Measurements from ENCODE around the gene CD109.

DNA sequence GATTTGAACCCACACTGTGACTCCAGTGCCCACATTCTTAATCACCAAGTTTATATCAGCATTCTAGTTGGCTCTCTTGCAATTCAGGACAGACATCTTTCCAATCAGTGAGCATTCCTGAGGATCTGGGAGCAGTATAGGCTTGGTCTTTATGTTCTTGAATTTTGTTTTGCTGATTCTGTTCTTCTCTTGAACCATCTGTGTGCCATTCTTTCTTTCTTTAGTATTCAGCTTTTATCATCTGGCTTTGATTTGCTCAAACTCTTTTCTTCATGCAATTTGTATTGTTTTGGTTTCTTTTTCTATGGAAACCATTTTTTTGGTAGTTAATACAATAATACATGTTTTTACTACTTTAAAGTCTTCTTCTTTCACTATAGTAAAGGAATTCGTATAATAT is 162.4 kb downstream of the CD109 start:
- TF ChIP-seq, protein P1, sequence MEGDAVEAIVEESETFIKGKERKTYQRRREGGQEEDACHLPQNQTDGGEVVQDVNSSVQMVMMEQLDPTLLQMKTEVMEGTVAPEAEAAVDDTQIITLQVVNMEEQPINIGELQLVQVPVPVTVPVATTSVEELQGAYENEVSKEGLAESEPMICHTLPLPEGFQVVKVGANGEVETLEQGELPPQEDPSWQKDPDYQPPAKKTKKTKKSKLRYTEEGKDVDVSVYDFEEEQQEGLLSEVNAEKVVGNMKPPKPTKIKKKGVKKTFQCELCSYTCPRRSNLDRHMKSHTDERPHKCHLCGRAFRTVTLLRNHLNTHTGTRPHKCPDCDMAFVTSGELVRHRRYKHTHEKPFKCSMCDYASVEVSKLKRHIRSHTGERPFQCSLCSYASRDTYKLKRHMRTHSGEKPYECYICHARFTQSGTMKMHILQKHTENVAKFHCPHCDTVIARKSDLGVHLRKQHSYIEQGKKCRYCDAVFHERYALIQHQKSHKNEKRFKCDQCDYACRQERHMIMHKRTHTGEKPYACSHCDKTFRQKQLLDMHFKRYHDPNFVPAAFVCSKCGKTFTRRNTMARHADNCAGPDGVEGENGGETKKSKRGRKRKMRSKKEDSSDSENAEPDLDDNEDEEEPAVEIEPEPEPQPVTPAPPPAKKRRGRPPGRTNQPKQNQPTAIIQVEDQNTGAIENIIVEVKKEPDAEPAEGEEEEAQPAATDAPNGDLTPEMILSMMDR (conservative IDR thresholded peaks at IDR 0.05): no peak
- TF ChIP-seq ZFX (IDR thresholded peaks at IDR 0.05): no peak

All from C4-2B (cell line).